Glomerular visceral epithelial cell (primary cell): ENCODE results near the gene YTHDF1.
"Not testable (repeated sequence)": the region's sequence is repeated elsewhere in the genome, so short reads cannot be mapped to it uniquely, and the experiment has no call there.

ENCODE experiments used
- DNase-seq: peaks from one replicate; pipeline ENCODE4 v3.0.0-alpha.2; 2016; ENCODE audit errors: extremely low spot score

Gene YTHDF1

DNA sequence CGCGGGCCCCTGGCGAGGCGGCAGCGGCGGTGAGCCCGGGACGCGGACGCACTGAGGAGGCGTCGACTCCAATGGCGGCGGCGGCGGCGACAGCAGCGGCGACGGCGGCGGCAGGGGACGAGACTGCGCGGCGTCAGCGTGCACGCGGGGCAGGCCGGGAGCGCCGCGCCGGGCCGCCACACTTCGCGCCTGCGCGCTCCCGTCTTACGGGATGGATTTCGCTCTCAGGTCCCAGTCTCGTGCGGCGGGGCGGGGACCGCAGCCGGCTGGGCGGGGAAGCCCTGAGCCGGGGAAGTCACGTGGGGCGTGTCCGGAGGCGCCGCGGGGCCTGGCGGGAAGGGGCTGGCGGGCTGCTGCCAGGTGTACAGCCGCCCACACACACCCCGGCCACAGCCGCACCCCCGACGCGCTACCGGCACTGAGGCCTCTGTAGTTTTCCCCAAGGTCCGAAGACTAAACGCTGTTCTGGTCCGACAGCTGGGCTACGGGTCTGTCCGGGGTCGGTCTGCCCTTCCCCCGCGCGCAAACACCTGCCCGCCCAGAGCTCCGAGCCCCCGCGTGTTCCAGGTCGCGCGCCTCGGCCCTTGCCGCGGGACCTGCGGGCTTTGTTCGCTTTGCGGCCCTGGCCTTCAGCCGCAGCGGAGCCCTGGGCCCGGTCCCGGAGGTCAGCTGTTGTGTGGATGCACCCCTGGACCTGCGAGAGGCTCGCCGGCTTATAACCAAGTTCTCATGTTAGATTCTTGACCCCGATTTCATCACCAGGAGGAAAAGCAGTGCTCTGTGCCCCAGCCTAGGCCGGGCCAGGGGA lies at the start of gene YTHDF1:
TSS of gene YTHDF1 (minus strand) at position 91 of the 808 bp plus-strand sequence. CDS start 239 bp downstream, outside the sequence.
- DNase-seq: peak; percentile 98

DNA sequence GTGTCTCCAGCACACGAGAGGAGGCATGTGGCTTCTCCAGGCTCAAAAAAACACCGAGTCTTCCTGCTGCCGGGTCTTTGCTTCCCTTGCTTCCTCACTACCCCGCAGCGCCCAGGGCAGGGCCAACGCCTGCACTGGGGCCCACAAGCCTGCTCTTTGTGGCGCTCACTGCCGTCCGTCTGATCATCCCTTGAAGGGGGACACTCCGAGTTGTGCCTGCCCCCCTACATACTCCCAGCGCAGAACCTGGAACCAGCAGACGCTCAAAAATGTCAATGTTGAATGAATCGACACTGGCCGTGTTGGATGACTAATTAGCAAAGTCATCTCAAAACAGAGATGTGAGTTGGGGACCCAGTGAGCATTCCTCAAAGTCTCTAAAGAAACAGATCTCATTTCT lies 48.6 kb upstream of the YTHDF1 start:
- peak; percentile 37 for DNase-seq

DNA sequence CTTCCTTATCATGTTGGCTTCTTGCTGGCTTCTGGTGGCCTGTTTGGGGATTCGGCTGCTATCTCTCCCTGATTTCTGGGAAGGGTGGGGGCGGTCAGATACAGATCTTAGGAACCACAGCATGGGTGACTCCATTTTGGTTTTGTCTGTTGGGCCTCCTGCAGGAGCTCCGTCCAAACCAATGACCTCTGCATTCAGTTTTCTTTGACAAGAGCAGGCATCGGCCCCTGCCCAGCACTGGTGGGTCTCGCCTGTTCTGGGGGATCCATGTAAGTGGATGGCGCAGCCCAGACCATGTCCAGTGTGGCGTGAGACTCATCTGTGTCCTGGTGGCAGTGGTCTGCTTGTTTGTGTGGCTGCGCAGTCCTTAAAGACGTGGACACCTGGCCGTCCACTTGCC lies 48.1 kb upstream of the YTHDF1 start:
- DNase-seq: no peak

DNA sequence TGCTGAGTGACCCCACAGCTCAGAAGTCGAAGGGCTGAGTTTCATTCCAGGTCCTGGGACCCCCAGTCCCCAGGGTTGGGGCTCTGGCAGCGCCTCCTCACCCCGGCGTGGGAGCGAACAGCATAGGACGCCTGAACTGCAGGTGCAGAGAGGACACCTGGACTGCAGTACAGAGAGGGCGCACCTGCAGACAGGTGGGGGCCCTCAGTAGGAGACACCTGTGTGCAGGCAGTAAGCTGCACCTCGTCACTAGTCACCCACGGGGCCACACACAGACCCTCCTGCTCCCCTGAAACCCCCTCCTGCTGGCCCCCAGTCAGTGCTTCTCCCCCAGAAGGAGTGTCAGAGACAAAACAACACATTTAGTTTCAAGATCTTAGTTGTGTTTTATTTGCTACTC lies 46.9 kb upstream of the YTHDF1 start:
- DNase-seq: no peak

DNA sequence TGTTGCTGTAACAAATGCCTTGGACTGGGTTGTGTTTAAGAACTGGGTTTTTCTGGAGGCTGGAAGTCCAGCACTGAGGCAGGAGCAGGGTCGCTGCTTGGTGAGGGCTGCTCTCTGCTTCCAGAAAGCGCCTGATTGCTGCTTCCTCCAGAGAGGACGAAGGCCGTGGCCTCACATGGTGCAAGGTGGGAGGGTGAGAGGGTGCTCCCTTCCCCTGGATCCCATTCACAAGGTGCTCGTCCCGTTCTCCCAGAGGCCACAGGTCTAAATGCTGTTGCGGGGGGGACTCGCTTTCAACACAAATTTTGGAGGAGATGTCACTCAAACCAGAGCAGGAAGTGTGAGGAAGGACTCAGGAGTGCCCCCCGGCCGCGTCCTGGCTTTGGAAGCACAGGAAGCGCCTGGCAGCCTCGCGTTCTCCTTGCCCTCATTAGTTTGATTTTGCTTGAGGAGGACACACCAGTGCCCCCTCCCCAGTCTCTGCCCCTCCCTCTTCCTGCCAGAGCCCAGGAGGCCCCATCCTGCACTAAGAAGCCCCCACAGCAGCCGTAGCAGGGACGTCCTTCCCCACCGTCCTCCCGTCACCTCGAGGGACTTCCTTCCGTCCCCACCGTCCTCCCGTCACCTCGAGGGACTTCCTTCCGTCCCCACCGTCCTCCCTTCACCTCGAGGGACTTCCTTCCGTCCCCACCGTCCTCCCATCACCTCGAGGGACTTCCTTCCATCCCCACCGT lies 46.0 kb upstream of the YTHDF1 start:
- DNase-seq: no peak

DNA sequence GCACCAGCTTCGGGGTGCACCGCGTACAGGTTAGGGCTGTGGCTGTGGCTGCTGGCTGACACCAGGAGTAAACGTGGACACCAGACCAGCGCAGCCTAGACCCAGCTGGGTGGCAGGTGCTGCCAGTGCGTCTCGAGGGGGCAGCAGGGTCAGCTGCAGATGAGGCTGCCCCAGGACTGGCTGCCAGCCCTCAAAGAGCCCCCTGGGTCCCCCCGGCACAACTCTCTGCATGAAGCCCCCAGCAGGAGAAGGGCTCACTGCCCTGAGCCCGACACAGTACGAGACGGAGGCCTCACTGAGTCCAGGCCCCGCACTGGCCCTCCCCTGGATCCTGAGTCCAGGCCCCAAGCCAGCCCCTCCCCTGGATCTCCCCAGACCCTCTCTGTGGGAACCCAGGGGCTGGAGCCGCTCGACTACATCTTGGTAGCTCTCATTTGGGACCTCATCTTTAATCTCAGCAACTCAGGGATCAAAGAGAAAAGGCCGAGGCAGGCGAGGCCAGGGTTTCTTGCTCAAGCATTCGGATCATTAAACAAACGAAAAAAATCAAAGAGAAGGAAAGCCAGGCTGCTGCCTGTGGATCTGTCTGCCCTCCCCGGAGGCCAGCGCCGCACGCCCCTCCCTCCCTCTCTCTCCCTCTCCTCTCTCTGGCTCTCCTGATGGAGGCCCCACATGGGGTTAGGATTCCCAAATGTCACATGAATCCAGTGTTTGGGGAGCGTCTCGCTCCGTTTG lies 45.3 kb upstream of the YTHDF1 start:
- no peak for DNase-seq

DNA sequence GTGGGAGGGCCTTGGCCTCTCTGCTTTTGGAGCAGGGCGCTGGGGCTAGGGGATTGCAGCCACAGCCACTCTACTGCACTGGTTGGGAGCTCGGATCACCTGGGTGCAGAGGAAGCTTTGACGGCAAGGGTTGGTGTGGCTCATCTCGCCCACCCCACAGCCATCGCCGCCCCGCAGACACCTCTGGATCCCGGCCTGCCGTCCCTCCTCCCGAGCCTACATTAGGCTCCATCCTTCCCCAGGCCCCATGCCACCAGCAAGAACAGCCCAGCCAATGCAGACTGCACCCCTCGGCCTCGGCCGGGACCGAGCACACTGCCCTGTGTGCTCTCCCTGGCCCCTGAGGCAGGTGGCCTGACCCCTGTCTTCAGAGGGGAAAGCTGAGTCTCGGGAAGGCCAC lies 44.6 kb upstream of the YTHDF1 start:
- DNase-seq: no peak

DNA sequence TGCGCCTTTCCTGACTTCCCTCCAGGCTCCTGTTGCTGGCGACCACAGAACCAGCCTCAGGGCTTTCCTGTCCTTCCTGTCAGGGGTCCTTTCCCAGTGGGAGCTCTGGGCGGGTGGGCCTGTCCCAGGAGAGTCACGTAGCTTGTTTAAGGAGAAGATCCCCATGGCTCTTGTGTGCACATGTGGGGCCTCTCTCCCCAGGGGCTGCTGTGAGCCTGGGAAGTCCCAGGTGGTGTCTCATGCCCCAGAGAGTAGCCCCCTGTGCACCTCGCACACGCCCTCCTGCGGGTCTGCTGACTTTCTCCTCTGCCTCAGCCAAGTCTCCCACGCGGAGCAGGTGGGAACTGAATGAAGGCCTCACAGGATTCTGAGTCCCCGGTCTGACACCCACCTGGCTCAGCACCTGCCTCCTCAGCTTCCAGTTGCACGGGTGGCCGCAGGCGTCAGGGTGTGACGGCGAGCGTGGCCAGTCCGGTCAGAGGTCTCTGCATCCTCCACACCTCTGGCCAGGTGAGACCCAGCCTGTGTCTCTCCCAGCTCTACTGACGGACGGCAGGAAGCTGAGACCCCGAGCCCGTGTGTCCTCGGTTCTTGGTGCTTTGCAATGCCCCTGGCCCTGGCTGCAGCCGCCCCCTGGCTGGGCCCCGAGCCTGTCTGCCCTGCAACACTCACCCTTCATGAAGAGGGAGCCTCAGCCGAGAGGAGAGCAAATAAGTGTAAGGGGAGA lies 44.0 kb upstream of the YTHDF1 start:
- no peak for DNase-seq

DNA sequence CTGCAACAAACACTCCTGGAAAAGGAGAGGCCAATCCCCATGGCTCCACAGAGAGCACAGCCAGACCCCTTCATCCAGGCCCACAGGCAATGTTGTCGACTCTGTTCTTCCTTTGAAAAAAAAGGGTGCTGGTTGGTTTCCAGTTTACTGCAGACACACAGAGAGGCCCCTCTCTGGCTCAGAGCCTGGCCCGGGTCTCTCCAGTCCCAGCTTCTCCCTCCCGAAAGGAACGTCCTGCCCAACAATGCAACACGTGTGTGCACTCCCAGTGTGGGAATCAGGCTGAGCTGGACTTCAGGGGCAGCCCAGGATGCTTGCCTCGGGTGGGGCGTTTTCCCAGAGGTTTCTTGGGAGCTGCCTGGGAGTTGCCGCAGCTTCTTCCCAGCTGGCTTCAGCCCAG lies 42.9 kb upstream of the YTHDF1 start:
- no peak for DNase-seq

DNA sequence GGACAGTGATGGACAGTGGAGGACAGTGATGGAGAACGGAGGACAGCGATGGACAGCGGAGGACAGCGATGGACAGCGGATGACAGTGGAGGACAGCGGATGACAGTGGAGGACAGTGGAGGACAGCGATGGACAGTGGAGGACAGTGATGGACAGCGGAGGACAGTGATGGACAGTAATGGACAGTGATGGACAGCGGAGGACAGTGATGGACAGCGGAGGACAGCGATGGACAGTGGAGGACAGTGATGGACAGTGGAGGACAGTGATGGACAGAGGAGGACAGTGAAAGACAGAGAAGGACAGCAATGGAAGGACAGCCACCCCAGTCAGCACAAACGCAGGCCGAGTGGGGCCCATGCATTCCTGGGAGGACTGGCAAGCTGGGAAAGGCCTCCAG lies 41.7 kb upstream of the YTHDF1 start:
- no peak for DNase-seq

DNA sequence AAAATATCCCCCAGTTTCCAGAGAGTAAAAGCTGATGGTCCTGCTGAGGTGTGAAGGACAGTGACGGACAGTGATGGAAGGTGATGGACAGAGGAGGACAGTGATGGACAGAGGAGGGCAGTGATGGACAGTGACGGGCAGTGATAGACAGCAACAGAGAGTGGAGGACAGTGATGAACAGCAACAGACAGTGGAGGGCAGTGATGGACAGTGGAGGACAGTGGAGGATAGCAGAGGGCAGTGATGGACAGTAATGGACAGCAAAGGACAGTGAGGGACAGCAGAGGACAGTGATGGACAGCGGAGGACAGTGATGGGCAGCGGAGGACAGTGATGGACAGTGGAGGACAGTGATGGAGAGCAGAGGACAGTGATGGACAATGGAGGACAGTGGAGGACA lies 41.0 kb upstream of the YTHDF1 start:
- DNase-seq: no peak

DNA sequence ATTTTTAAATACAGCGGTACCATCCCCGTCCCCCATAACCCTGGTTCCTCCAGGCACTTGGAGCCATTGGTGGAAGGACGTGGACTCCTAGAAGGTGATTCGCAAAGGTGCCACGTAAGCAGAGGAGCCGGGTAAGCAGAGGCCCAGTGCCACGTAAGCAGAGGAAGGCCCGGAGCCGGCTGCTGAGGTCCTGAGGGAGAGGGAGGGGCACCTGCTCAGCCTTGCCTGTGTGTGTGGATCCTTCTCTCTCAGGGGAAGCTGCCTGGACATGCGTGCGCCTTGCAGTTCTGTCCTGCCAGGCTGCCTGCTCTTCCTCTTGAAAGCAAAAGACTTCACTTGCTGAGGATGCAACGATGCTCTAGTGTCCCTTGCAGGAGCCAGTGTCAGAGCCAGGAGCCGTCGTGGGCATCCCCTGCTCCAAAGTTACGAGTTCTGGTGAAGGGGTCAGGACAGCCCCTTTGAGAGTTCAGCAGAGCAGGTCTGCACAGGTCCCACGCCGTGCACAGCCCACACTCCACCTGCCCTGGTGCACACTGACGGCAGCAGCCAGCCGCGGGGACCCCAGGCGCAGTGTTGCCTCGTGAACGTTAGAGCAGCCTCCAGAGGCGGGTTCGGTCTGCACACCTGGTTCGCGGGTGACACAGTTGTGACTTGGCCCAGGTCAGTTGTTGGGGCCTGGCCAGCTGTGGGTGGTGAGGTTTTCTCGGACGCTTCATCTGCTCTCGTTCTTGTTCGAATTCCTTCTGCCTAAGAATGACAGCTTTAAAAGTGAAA lies 40.2 kb upstream of the YTHDF1 start:
- DNase-seq: no peak

DNA sequence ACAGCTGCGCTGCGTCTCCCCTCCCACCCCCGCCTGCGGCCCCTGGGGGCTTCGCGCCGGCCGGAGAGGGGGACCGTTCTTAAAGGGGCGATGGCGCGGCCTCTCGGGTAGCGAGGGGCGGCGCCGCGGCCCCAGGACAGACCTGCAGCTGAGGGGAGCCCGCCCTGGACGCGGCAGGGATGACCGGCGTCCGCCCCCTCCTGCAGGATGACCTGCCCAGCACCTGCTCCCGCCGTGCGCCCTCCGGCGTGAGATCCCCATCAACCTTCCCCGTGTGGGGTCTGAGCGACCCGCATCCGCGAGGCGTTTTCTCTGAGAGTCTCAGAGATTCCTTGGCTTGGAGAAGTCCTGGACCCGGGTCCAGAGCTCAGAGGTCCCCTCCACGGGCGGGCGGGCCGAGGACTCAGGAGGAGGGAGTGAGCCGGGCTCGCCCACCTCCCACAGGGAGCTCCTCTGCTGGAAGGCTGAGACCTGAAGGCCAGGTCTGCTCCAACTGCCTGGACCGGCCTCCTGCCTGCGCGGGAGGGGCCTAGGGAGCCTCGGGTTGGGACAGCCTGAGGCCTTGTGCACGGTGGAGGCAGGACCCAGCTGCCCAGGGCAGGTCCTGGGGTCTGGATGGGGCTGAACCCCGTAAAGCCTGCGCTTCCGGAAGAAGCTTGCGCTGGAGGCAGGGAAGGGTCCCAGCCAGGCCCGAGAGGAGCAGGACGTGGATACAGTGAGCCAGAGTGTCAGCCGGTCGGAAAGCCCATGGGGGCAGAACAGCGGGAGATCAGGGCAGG lies 38.9 kb upstream of the YTHDF1 start:
- no peak for DNase-seq

DNA sequence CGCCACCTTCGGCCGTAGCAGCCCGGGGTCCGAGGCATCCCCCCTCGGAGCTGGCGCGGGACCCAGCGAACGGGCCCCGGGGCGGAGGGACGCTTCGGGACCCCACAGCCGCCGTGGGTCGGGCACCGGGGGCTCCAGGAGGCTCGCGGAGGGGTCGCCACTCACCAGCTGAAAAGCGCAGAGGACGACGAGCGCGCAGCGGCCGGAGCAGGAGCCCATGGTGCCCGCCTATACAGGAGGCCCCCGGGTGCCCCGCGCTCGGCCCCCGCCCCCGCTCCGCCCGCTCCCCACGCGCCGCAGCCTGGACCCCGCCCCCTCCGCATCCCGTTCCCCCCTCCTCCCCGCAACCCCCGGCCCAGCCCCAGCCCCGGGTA lies 38.3 kb upstream of the YTHDF1 start, which contains the start of gene NKAIN4:
TSS of gene NKAIN4 (minus strand) at position 232 of the 374 bp plus-strand sequence. CDS start at position 219, 13 bp downstream.
- no peak for DNase-seq

DNA sequence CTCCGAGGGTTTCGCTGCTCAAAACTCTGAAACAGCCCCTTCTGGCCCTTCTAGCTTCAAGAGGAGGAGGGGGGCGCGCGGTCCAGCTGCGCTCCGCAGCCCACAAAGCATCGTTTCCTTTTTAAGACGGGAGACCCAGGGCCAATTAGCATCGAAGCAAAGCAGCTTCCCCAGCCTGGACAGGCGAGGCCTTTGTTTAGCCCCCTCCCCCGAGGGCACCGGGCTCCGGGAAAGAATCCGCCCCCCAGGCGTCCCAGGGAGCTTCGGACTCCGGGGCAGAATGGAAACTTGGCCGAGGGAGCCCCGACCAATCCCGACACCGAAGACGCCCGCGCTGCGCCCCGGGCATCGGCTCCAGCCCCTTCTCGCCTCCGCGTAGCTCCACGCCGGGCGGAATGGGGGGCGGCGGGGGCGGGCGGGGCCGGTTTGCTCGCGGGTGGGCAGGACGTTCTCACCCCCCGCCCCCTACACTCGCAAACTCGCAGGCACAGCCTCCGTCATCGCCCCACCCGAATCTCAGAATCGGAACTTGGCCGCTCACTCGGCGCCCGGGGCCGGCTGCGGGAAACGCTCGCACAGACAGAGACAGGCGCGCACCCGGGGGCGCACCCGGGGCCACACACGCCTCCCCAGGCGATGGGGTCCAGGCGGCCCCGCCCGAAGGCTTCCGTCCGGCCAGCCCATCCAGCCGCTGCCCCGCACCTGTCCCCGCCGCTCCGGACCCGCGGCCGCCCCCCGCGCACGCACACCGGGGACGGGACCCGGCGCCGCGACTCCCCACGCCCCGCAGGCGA lies 37.7 kb upstream of the YTHDF1 start:
- DNase-seq: no peak

DNA sequence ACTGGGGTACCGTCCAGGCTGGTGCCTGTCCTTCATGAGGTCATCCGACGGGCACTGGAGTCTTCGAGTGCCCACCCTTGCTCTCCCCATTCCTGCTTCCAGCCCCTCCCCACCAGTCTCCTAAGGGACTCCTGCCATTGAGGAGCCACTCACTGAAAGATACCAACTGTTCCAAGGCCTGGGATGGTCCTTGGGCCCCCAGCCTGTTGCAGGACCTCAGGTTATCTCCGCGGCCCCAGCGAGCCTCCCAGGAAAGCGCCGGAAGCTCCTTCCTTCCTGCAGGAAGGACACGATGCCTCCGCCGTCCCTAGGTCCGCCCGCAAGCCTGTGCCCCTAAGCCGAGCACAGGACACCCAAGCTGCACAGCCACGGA lies 37.1 kb upstream of the YTHDF1 start:
- DNase-seq: no peak

DNA sequence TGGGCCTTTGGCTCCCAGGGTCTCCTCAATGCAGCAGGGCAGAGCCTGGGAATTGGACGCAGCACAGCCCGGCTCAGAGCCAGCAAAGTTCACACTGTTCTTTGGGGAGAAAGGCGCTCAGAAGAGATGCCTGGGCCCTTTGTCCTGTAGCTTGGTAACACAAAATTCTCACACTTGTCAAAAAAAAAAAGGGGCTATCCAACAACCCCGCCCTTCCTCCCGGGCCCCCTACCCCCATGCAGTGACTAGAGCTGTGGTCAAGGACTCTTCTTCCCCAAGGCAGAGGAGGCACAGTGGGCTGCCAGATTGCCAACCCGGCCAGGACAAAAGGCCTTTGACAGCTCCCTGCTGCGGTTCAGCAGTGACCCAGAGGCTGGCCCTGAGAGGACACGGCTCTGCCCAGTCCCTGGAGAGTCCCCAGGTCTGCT lies 36.4 kb upstream of the YTHDF1 start:
- DNase-seq: no peak

DNA sequence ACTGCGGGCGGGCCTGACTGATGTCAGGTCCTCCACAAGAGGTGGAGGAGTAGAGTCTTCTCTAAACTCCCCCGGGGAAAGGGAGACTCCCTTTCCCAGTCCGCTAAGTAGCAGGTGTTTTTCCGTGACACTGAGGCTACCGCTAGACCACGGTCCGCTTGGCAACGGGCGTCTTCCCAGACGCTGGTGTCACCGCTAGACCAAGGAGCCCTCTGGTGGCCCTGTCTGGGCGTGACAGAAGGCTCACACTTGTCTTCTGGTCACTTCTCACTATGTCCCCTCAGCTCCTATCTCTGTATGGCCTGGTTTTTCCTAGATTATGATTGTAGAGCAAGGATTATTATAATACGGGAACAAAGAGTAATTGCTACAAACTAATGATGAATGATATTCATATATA lies 35.4 kb upstream of the YTHDF1 start:
- DNase-seq: not testable (repeated sequence)

DNA sequence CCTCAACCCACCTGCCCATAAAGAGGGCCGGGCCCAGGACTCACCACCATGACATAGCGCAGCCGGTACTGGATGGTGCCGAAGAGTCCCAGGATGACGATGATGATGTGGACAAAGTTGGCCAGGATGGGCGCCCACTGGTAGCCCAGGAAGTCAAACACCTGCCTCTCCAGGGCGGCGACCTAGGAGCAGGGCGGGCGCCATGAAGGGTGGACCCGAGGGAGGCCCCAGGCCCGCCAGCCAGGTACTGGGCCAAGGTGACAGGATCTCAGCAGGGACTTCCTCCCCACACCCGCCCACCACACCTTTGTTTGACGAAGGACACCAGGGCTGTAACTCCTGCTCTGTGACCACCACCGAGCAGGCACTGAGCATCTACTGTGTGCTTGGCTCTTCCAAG lies 34.0 kb upstream of the YTHDF1 start:
- no peak for DNase-seq
